ENCODE measurements around the gene KCNA10. TPM values are rescaled to one million over a fixed set of nuclear protein-coding genes. Genes with fewer than 3 reads are reported as not detected.

The KCNA10 gene
- total RNA-seq, 1 experiment from 2014 or later, result not detected

GRCh38 chr1:110488161-110488560, 30.8 kb downstream of the KCNA10 start:
- Mint-ChIP-seq H3K27me3 (ENCODE audit: low read depth) (peaks cover 9% of the 10 kb centered on the region), H3K36me3 (ENCODE audit: insufficient read depth in 1 of 3, low read depth in 3 of 3) (no peaks in the 10 kb centered on the region; a peak in 1 of 7 replicates), H3K27ac (no peak overlapping the region), H3K9me3 (no peaks in the 10 kb centered on the region), H3K4me3 (no peak overlapping the region), H3K4me1 (peaks cover 17 to 20% of the 10 kb centered on the region in 2 experiments)
- Histone ChIP-seq H3K79me2 (ENCODE audit: insufficient read depth, low read length) (no peaks in the 10 kb centered on the region), H3K18ac (ENCODE audit: insufficient read length, low read depth, low read length) (no peak overlapping the region), H3T11ph (ENCODE audit: low read length) (no peak overlapping the region), H2BK15ac (ENCODE audit: low read depth, low read length) (no peak overlapping the region), H3K27me3 (ENCODE audit: insufficient read depth, low read length) (no peaks in the 10 kb centered on the region), H4K91ac (ENCODE audit: insufficient read length, low read depth, low read length) (no peak overlapping the region), H3K9me3 (ENCODE audit: control insufficient read depth, low read depth, low read length) (no peaks in the 10 kb centered on the region), H4K8ac (replicated peaks; ENCODE audit: insufficient read length, low read depth, low read length) (no peak overlapping the region), H2BK12ac (ENCODE audit: insufficient read length, low read depth, low read length) (no peak overlapping the region), H3K23me2 (ENCODE audit: insufficient read length, low read depth, low read length, poor library complexity, severe bottlenecking) (no peaks in the 10 kb centered on the region), H2BK5ac (ENCODE audit: insufficient read length, low read length) (no peak overlapping the region), H2AK5ac (ENCODE audit: insufficient read length, low read length) (no peak overlapping the region), H3K4me2 (ENCODE audit: insufficient read depth, insufficient read length, low read length) (no peak overlapping the region), H3K14ac (ENCODE audit: insufficient read depth, low read length) (no peak overlapping the region), H3K9ac (ENCODE audit: extremely low read depth, insufficient read length, low read length) (no peak overlapping the region), H3K27ac (ENCODE audit: insufficient read length, low read depth, low read length) (no peak overlapping the region), H3K56ac (ENCODE audit: insufficient read length, low read depth, low read length) (no peak overlapping the region), H3K4ac (ENCODE audit: low read depth, low read length) (no peak overlapping the region), H4K20me1 (ENCODE audit: control insufficient read depth, insufficient read depth, insufficient read length) (no peaks in the 10 kb centered on the region), H3K23ac (ENCODE audit: insufficient read length, low read depth, low read length) (no peak overlapping the region), H4K5ac (ENCODE audit: insufficient read length, low read depth, low read length) (no peak overlapping the region), H2AFZ (ENCODE audit: low read length) (no peak overlapping the region), H3K4me1 (ENCODE audit: insufficient read depth, low read length) (no peaks in the 10 kb centered on the region), H3K79me1 (ENCODE audit: insufficient read depth, low read depth, low read length, poor library complexity, severe bottlenecking) (no peaks in the 10 kb centered on the region), H2BK20ac (ENCODE audit: low read depth, low read length, poor library complexity, severe bottlenecking) (no peak overlapping the region), H2BK120ac (ENCODE audit: low read depth, low read length, poor library complexity, severe bottlenecking) (no peak overlapping the region)
- no CpG with 5 or more reads among the region's 12 CpGs for WGBS (ENCODE audit: extremely low coverage, insufficient read length, low lambda C conversion rate)
- TF ChIP-seq CTCF (conservative IDR thresholded peaks at IDR 0.05), result no peak
- no peak for DNase-seq

Data from H9 (cell line).